Central memory CD8-positive, alpha-beta T cell (primary cell): ENCODE measurements around the gene THAP10.

ENCODE experiments used
- ATAC-seq: fragments of 150-1000 bp; cut with Tn5 transposase; replicated peaks from 2 replicates; pipeline ENCODE4 v1.10.0; 2022; ENCODE audit warnings: mild to moderate bottlenecking, moderate FRiP score, moderate number of reproducible peaks; ENCODE audit not compliant: poor library complexity, severe bottlenecking; ENCODE audit errors: extremely low read depth
- DNase-seq, 2 donors: peaks; one replicate each; pipeline ENCODE4 v3.0.0; 2021; ENCODE audit warnings: low spot score in 2 of 2
- H3K27ac Mint-ChIP-seq: one replicate; pipeline ENCODE4 v1.8.0; 2022; ENCODE audit warnings: low read depth, mild to moderate bottlenecking, moderate library complexity, mixed read lengths
- H3K27me3 Mint-ChIP-seq: one replicate; pipeline ENCODE4 v1.8.0; 2022; ENCODE audit warnings: mixed read lengths
- H3K36me3 Mint-ChIP-seq: one replicate; pipeline ENCODE4 v1.8.0; 2022; ENCODE audit warnings: mild to moderate bottlenecking, moderate library complexity, mixed read lengths; ENCODE audit not compliant: insufficient read depth
- H3K4me1 Mint-ChIP-seq: one replicate; pipeline ENCODE4 v1.8.0; 2022; ENCODE audit warnings: mixed read lengths
- H3K4me3 Mint-ChIP-seq: one replicate; pipeline ENCODE4 v1.8.0; 2022; ENCODE audit warnings: mild to moderate bottlenecking, moderate library complexity, mixed read lengths
- H3K9me3 Mint-ChIP-seq: one replicate; pipeline ENCODE4 v1.8.0; 2022; ENCODE audit warnings: mixed read lengths

The THAP10 gene

DNA sequence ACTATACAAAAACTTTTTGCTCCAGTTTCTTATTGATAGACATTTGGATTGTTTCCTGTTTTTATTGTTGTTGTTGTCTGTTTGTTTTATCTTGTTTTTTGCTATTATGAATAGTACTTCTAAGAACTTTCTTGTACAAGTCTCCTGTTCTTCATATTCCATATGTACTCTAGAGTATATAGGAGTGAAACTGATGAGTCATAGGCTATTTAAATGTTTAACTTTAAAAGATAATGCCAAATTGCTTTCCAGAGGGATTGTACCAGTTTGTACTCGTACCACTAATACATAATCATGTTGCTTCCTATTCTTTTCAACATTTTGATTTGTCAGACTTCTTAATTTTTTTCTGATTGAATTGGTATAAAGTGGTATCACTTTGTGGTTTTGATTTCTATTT is 20.0 kb upstream of the THAP10 start:
- no peak for DNase-seq
- Mint-ChIP-seq H3K4me1 (no peaks in the 10 kb centered on the region), H3K4me3 (no peak overlapping the region), H3K27me3 (peaks cover 21% of the 10 kb centered on the region), H3K36me3 (no peaks in the 10 kb centered on the region), H3K9me3 (peaks cover 9% of the 10 kb centered on the region), H3K27ac (no peak overlapping the region)
- ATAC-seq: no peak

DNA sequence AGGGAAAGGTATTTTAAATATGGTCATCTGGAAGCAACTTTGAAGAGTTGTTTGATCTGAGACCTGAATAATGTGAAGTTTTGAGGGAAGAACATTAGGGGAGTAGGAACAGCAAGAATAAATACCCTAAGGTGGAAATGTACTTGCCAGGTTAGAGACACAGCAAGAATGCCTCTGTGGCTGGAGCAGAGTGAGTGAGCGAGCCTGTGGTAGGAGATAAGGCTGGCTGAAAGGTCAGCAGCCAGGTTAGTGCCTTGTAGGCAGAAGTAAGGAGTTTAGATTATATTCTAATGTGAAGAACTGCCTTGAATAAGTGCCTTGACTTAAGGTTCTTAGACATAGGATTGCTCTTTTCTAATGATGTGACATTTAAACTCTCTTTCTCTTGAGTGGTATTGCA is 18.7 kb upstream of the THAP10 start:
- Mint-ChIP-seq H3K27ac (no peak overlapping the region), H3K27me3 (peaks cover 33% of the 10 kb centered on the region), H3K36me3 (no peaks in the 10 kb centered on the region), H3K9me3 (peaks cover 9% of the 10 kb centered on the region), H3K4me1 (no peaks in the 10 kb centered on the region), H3K4me3 (no peak overlapping the region)
- DNase-seq (no peak), ATAC-seq (no peak)

DNA sequence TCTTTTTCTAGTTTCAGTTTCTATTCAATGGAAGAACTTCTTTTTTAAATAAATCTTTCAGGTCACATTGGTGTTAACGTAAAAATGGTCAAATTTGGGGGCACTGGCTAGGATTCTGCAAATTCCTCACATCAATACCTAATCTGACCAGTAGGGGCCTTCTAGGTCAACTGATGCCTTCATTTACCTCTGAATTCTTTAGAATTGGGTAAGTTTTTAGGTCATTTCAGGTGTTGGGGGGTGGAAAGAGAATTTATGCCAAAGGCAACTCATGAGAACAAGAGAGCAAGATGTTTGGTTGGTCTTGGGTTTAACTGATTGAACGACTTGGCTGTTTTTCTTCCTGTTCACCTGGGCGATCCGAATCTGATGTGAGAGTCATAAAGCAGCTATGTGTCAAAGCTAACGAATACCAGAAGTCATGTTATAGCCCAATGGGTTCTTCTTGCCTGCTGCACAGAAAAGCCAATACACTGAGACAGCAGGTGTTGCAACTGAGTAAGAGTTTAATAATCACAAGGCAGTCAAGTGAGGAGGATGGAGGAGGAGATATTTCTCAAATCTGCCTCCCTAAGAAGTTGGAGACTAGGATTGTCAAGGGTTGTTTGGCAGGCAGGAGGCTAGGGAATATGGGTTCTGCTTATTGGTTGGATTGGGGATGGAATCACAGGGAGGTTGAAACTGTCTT is 15.7 kb upstream of the THAP10 start:
- no peak overlapping the region for H3K27ac Mint-ChIP-seq
- no peak for DNase-seq
- H3K9me3 Mint-ChIP-seq: peaks cover 9% of the 10 kb centered on the region
- peaks cover 38% of the 10 kb centered on the region for H3K27me3 Mint-ChIP-seq
- H3K36me3 Mint-ChIP-seq: no peaks in the 10 kb centered on the region
- no peaks in the 10 kb centered on the region for H3K4me1 Mint-ChIP-seq
- no peak overlapping the region for H3K4me3 Mint-ChIP-seq
- no peak for ATAC-seq

GRCh38 chr15:70906842-70907241 is 14.6 kb upstream of the THAP10 start:
- Mint-ChIP-seq H3K27me3 (peaks cover 44% of the 10 kb centered on the region), H3K36me3 (no peaks in the 10 kb centered on the region), H3K4me3 (no peak overlapping the region)

DNA sequence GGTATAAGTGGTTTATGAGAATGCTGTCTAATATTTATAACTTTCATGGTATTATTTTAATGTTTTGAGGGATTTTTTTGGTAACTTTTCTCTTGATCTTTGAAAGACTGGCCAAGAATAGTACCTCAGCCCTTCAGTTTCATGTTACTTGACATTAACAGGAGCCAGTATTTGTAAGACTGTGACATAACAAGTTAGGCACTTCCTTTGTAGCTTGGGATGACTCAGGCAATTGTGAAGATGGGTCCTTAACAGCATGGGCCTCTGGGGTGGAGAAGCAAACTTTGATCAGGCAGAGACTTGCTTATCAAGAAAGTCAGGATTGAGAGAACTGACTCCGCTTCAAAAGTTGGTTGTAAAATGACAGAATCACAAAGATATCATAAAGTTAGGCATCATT is 9.9 kb upstream of the THAP10 start:
- Mint-ChIP-seq H3K4me3 (no peak overlapping the region), H3K36me3 (peaks cover 1% of the 10 kb centered on the region), H3K27ac (no peak overlapping the region), H3K27me3 (peaks cover 33% of the 10 kb centered on the region), H3K9me3 (no peaks in the 10 kb centered on the region), H3K4me1 (no peaks in the 10 kb centered on the region)
- DNase-seq (no peak), ATAC-seq (no peak)

More at GRCh38 chr15:70906842-70907241, 14.6 kb upstream of the THAP10 start:
- DNase-seq (no peak), ATAC-seq (no peak)
- Mint-ChIP-seq H3K4me1 (no peaks in the 10 kb centered on the region), H3K27ac (no peak overlapping the region), H3K9me3 (peaks cover 9% of the 10 kb centered on the region)

DNA sequence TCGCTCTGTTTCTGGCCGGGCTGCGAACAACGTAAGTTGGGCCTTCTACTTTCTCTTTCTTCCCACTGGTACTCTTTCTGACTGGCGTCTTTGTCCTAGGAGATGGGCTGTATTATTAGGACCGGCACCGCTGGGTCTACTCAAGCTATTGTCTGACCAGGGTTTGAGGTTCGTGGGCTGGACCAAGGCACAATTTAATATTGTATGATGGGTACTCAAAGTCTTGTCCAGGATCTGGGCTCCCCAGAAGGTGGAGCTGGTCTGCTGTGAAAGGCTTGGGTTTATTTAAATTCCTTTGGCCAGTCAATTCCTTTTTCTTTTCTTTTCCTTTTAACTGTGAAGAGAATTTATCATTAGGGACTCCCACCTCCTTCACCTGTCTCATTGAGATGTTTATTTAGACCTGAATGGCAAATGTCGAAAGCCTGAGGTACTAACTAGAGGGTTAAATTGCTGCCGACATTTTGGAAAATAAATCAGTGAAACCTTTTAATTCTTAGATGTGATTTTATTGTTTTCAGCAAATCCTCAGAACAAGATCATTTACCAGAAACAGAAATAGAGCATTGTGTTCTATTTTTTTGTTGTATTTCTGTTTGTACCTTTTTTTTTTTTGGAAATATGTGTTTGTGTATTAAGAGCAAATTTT is 803 bp upstream of the THAP10 start:
- Mint-ChIP-seq H3K4me1 (peaks cover 7% of the 10 kb centered on the region), H3K27me3 (peaks cover 72% of the 10 kb centered on the region), H3K4me3 (peak overlapping the region; percentile 79), H3K9me3 (no peaks in the 10 kb centered on the region), H3K27ac (peak overlapping the region; percentile 30), H3K36me3 (no peaks in the 10 kb centered on the region)
- no peak for ATAC-seq
- no peak for DNase-seq

- no peak for DNase-seq
- no peaks in the 10 kb centered on the region for H3K36me3 Mint-ChIP-seq
- no peaks in the 10 kb centered on the region for H3K4me1 Mint-ChIP-seq
- H3K27me3 Mint-ChIP-seq: peaks cover 64% of the 10 kb centered on the region
- H3K9me3 Mint-ChIP-seq: no peaks in the 10 kb centered on the region
- no peak for ATAC-seq
- no peak overlapping the region for H3K27ac Mint-ChIP-seq
- H3K4me3 Mint-ChIP-seq: no peak overlapping the region
Observed at GRCh38 chr15:70882361-70882760, 9.9 kb downstream of the THAP10 start.

GRCh38 chr15:70880781-70881180 is 11.5 kb downstream of the THAP10 start:
- Mint-ChIP-seq H3K4me1 (no peaks in the 10 kb centered on the region), H3K4me3 (no peak overlapping the region), H3K9me3 (no peaks in the 10 kb centered on the region), H3K36me3 (no peaks in the 10 kb centered on the region), H3K27me3 (peaks cover 78% of the 10 kb centered on the region), H3K27ac (no peak overlapping the region)
- no peak for DNase-seq
- ATAC-seq: no peak

- Mint-ChIP-seq H3K4me1 (no peaks in the 10 kb centered on the region), H3K36me3 (no peaks in the 10 kb centered on the region), H3K9me3 (no peaks in the 10 kb centered on the region), H3K27me3 (peaks cover 79% of the 10 kb centered on the region), H3K4me3 (no peak overlapping the region), H3K27ac (no peak overlapping the region)
- DNase-seq (no peak), ATAC-seq (no peak)
Observed at GRCh38 chr15:70879401-70879800, 12.8 kb downstream of the THAP10 start.

DNA sequence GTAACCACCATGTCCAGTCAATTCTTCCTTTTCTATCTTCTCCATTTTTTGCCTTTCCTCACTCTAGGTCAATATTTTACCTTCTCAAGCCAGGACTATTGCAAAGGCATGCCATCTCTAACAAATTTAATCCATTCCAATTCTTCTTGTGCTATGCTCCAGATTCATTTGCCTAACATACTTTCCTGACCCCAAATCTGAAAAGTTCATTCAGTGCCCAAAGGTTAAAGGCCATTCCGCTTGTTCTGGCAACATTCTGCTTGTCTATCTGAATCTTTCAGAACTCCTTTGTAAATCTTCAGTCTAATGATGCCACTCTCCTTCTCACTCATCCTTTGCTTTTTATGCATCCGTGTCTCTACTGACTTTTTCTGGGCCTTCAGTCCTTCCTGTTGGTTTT is 15.6 kb downstream of the THAP10 start:
- H3K27me3 Mint-ChIP-seq: peaks cover 68% of the 10 kb centered on the region
- DNase-seq: no peak

DNA sequence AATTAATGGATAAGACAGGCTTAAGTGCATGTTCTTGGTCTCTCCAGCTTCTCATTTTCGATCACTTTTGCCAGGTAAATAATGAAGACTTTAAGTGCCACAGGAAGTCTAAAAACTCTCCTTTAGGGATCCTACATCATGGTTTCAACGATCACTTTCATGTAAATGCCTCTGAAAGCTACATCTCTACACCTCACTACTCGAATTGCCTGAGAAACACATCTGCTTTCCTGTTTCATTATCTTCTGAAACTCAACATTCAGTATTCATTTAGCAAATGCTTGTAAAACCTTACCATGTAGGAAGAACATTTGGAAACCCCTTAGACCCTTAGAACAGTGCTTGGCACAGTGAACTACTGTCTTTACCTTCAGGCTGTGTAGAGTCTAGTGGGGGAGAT is 16.2 kb downstream of the THAP10 start:
- Mint-ChIP-seq H3K27ac (no peak overlapping the region), H3K27me3 (peaks cover 67% of the 10 kb centered on the region), H3K36me3 (no peaks in the 10 kb centered on the region), H3K4me3 (no peak overlapping the region), H3K4me1 (no peaks in the 10 kb centered on the region), H3K9me3 (no peaks in the 10 kb centered on the region)
- ATAC-seq: no peak
- no peak for DNase-seq

More for the DNA sequence above, 15.6 kb downstream of the THAP10 start:
- Mint-ChIP-seq H3K36me3 (no peaks in the 10 kb centered on the region), H3K9me3 (no peaks in the 10 kb centered on the region), H3K4me3 (no peak overlapping the region), H3K27ac (no peak overlapping the region), H3K4me1 (no peaks in the 10 kb centered on the region)
- ATAC-seq: no peak

DNA sequence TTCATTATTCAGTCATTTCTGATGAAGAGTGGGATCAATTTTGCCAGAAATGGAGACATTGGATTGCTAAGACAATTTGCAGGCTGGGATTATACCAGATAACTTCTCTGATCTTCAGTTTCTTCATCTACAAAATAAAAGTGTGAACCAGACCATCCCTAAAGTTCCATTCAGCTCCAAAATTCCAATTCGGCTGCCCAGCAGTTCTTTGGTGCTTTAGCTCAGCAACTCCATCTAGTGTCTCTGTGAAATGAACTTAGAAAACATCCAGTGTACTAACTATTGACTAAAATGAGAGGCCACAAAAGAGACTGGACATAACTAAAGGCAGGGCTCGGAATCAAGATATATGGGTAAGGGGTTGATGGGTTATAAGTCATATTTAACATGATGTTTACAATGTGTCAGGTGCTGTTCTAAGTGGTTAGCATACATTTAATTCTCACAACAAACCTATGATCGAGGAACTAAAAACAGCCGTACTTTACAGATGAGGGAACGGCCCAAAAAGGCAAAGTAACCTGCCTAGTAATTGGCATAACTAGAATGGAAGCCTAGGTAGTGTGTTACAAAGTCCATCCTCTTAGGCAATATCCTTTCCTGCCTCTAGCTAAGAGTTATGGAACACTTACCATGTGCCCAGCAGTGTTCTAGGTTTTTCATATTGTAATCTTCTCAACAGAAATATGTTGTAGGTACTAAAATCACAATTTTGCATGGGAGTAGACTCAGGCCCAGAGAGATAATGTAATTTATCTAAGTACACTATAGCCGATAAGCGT is 17.0 kb downstream of the THAP10 start:
- ATAC-seq (no peak), DNase-seq (no peak)
- no peaks in the 10 kb centered on the region for H3K36me3 Mint-ChIP-seq
- H3K27ac Mint-ChIP-seq: no peak overlapping the region
- no peaks in the 10 kb centered on the region for H3K4me1 Mint-ChIP-seq
- no peaks in the 10 kb centered on the region for H3K9me3 Mint-ChIP-seq
- no peak overlapping the region for H3K4me3 Mint-ChIP-seq
- H3K27me3 Mint-ChIP-seq: peaks cover 59% of the 10 kb centered on the region
